ENCODE data around the gene PARD3B.

GRCh38 chr2:205628422-205628821, 1083.1 kb downstream of the PARD3B start:
- TF ChIP-seq, protein P1, sequence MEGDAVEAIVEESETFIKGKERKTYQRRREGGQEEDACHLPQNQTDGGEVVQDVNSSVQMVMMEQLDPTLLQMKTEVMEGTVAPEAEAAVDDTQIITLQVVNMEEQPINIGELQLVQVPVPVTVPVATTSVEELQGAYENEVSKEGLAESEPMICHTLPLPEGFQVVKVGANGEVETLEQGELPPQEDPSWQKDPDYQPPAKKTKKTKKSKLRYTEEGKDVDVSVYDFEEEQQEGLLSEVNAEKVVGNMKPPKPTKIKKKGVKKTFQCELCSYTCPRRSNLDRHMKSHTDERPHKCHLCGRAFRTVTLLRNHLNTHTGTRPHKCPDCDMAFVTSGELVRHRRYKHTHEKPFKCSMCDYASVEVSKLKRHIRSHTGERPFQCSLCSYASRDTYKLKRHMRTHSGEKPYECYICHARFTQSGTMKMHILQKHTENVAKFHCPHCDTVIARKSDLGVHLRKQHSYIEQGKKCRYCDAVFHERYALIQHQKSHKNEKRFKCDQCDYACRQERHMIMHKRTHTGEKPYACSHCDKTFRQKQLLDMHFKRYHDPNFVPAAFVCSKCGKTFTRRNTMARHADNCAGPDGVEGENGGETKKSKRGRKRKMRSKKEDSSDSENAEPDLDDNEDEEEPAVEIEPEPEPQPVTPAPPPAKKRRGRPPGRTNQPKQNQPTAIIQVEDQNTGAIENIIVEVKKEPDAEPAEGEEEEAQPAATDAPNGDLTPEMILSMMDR (IDR thresholded peaks at IDR 0.05; ENCODE audit: low read depth, low read length): no peak
- TF ChIP-seq POLR2A (IDR thresholded peaks at IDR 0.05; ENCODE audit: extremely low read depth, insufficient read length): no peak
